ENCODE data around the gene SLCO2A1. TPM values are rescaled to one million over a fixed set of nuclear protein-coding genes. Genes with fewer than 3 reads are reported as not detected.

SLCO2A1 gene
- total RNA-seq, 1 experiment from 2014 or later = 2.4 TPM

- Histone ChIP-seq H3K27me3 (ENCODE audit: control insufficient read depth, insufficient read depth, low read length) (no peaks in the 10 kb centered on the region; the same call in 1 of the 2 replicates), H3K4me3 (ENCODE audit: insufficient read depth, low read depth, low read length) (no peak overlapping the region), H3K36me3 (replicated peaks; ENCODE audit: control insufficient read depth, insufficient read depth, low read length) (no peaks in the 10 kb centered on the region)
- no peak for DNase-seq
Observed at GRCh38 chr3:133992951-133993620, 36.6 kb downstream of the SLCO2A1 start.

GRCh38 chr3:133992381-133992780 lies 37.3 kb downstream of the SLCO2A1 start:
- H3K4me3 ChIP-seq (ENCODE audit: insufficient read depth, low read depth, low read length) = no peak overlapping the region
- no peak for DNase-seq
- H3K36me3 ChIP-seq (replicated peaks; ENCODE audit: control insufficient read depth, insufficient read depth, low read length) = no peaks in the 10 kb centered on the region
- no peaks in the 10 kb centered on the region; the same call in 1 of the 2 replicates for H3K27me3 ChIP-seq (ENCODE audit: control insufficient read depth, insufficient read depth, low read length)

GRCh38 chr3:133991637-133992036 lies 38.1 kb downstream of the SLCO2A1 start:
- no peaks in the 10 kb centered on the region for H3K36me3 ChIP-seq (replicated peaks; ENCODE audit: control insufficient read depth, insufficient read depth, low read length)
- no peaks in the 10 kb centered on the region for H3K27me3 ChIP-seq (ENCODE audit: control insufficient read depth, insufficient read depth, low read length)
- no peak overlapping the region for H3K4me3 ChIP-seq (ENCODE audit: insufficient read depth, low read depth, low read length)
- no peak for DNase-seq

- no peaks in the 10 kb centered on the region for H3K27me3 ChIP-seq (ENCODE audit: control insufficient read depth, insufficient read depth, low read length)
- H3K4me3 ChIP-seq (ENCODE audit: insufficient read depth, low read depth, low read length) = no peak overlapping the region
- no peaks in the 10 kb centered on the region for H3K36me3 ChIP-seq (replicated peaks; ENCODE audit: control insufficient read depth, insufficient read depth, low read length)
- no peak for DNase-seq
Observed at GRCh38 chr3:133991209-133991608, 38.5 kb downstream of the SLCO2A1 start.

- Histone ChIP-seq H3K36me3 (replicated peaks; ENCODE audit: control insufficient read depth, insufficient read depth, low read length) (no peaks in the 10 kb centered on the region), H3K27me3 (ENCODE audit: control insufficient read depth, insufficient read depth, low read length) (no peaks in the 10 kb centered on the region), H3K4me3 (ENCODE audit: insufficient read depth, low read depth, low read length) (no peak overlapping the region)
- DNase-seq = no peak
Observed at GRCh38 chr3:133989936-133990702, 39.6 kb downstream of the SLCO2A1 start.

- Histone ChIP-seq H3K4me3 (ENCODE audit: insufficient read depth, low read depth, low read length) (no peak overlapping the region), H3K27me3 (ENCODE audit: control insufficient read depth, insufficient read depth, low read length) (no peaks in the 10 kb centered on the region)
- DNase-seq = peak; percentile 81
Observed at GRCh38 chr3:133988631-133989161, 41.0 kb downstream of the SLCO2A1 start.

GRCh38 chr3:133987948-133988484 lies 41.7 kb downstream of the SLCO2A1 start:
- Histone ChIP-seq H3K36me3 (replicated peaks; ENCODE audit: control insufficient read depth, insufficient read depth, low read length) (no peaks in the 10 kb centered on the region), H3K27me3 (ENCODE audit: control insufficient read depth, insufficient read depth, low read length) (no peaks in the 10 kb centered on the region), H3K4me3 (ENCODE audit: insufficient read depth, low read depth, low read length) (no peak overlapping the region)
- DNase-seq = no peak

More at GRCh38 chr3:133988631-133989161, 41.0 kb downstream of the SLCO2A1 start:
- H3K36me3 ChIP-seq (replicated peaks; ENCODE audit: control insufficient read depth, insufficient read depth, low read length) = no peaks in the 10 kb centered on the region

- no peak for DNase-seq
- Histone ChIP-seq H3K27me3 (ENCODE audit: control insufficient read depth, insufficient read depth, low read length) (no peaks in the 10 kb centered on the region), H3K36me3 (replicated peaks; ENCODE audit: control insufficient read depth, insufficient read depth, low read length) (no peaks in the 10 kb centered on the region), H3K4me3 (ENCODE audit: insufficient read depth, low read depth, low read length) (no peak overlapping the region)
Observed at GRCh38 chr3:133987136-133987535, 42.6 kb downstream of the SLCO2A1 start.

- no peak for DNase-seq
- no peak overlapping the region for H3K4me3 ChIP-seq (ENCODE audit: insufficient read depth, low read depth, low read length)
- H3K36me3 ChIP-seq (replicated peaks; ENCODE audit: control insufficient read depth, insufficient read depth, low read length) = no peaks in the 10 kb centered on the region
- H3K27me3 ChIP-seq (ENCODE audit: control insufficient read depth, insufficient read depth, low read length) = no peaks in the 10 kb centered on the region
Observed at GRCh38 chr3:133986311-133986710, 43.4 kb downstream of the SLCO2A1 start.

GRCh38 chr3:133984975-133985374 lies 44.8 kb downstream of the SLCO2A1 start:
- H3K27me3 ChIP-seq (ENCODE audit: control insufficient read depth, insufficient read depth, low read length) = no peaks in the 10 kb centered on the region
- DNase-seq = no peak
- no peak overlapping the region for H3K4me3 ChIP-seq (ENCODE audit: insufficient read depth, low read depth, low read length)
- H3K36me3 ChIP-seq (replicated peaks; ENCODE audit: control insufficient read depth, insufficient read depth, low read length) = no peaks in the 10 kb centered on the region

- no peak for DNase-seq
- Histone ChIP-seq H3K4me3 (ENCODE audit: insufficient read depth, low read depth, low read length) (no peak overlapping the region), H3K27me3 (ENCODE audit: control insufficient read depth, insufficient read depth, low read length) (no peaks in the 10 kb centered on the region), H3K36me3 (replicated peaks; ENCODE audit: control insufficient read depth, insufficient read depth, low read length) (no peaks in the 10 kb centered on the region)
Observed at GRCh38 chr3:133983576-133984560, 45.9 kb downstream of the SLCO2A1 start.

- no peak for DNase-seq
- no peaks in the 10 kb centered on the region for H3K27me3 ChIP-seq (ENCODE audit: control insufficient read depth, insufficient read depth, low read length)
- H3K36me3 ChIP-seq (replicated peaks; ENCODE audit: control insufficient read depth, insufficient read depth, low read length) = no peaks in the 10 kb centered on the region
- H3K4me3 ChIP-seq (ENCODE audit: insufficient read depth, low read depth, low read length) = no peak overlapping the region
Observed at GRCh38 chr3:133983126-133983525, 46.6 kb downstream of the SLCO2A1 start.

GRCh38 chr3:133980550-133980949 lies 49.2 kb downstream of the SLCO2A1 start:
- no peaks in the 10 kb centered on the region for H3K36me3 ChIP-seq (replicated peaks; ENCODE audit: control insufficient read depth, insufficient read depth, low read length)
- H3K4me3 ChIP-seq (ENCODE audit: insufficient read depth, low read depth, low read length) = no peak overlapping the region
- no peak for DNase-seq
- no peaks in the 10 kb centered on the region for H3K27me3 ChIP-seq (ENCODE audit: control insufficient read depth, insufficient read depth, low read length)

- no peaks in the 10 kb centered on the region for H3K27me3 ChIP-seq (ENCODE audit: control insufficient read depth, insufficient read depth, low read length)
- no peak overlapping the region for H3K4me3 ChIP-seq (ENCODE audit: insufficient read depth, low read depth, low read length)
- H3K36me3 ChIP-seq (replicated peaks; ENCODE audit: control insufficient read depth, insufficient read depth, low read length) = no peaks in the 10 kb centered on the region
- no peak for DNase-seq
Observed at GRCh38 chr3:133980035-133980434, 49.7 kb downstream of the SLCO2A1 start.
